Measurements from ENCODE around the gene NPHP4.

Gene NPHP4

GRCh38 chr1:5999711-6000443 is 7.7 kb upstream of the NPHP4 start:
- in situ Hi-C loops (cut with HindIII; ENCODE audit: low pct_ligation_motif_present, low sequenced_read_pairs): no loop called here
- Histone ChIP-seq H3K4me3 (ENCODE audit: low read depth, low read length) (no peak overlapping the region), H3K27me3 (replicated peaks) (peaks cover 16% of the 10 kb centered on the region), H3K36me3 (replicated peaks) (no peaks in the 10 kb centered on the region), H3K27ac (no peak overlapping the region)
- no peak for TF ChIP-seq CTCF (IDR thresholded peaks at IDR 0.05; ENCODE audit: low read depth, low read length, missing control alignments)
- DNase-seq: no peak

DNA sequence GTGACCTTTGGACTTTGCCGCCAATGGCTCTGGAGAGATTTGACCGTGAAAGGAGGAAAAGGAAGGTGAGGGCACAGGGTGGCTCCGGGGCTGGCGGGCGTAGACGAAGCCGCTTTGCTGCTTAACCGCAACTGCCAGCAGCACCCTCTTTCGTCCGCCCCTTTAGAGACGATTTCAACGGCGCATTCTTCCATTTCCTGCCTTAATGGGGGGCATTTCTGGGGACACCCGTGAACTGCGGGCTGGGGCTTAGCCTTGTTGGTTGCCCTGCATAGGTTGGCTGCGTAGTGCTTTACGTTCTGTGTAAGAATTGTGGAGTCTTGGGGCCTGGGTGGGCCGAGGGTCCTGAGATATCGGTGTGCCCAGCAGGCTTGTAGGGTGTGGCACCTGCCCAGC is 6.7 kb upstream of the NPHP4 start:
- Histone ChIP-seq H3K4me3 (ENCODE audit: low read depth, low read length) (no peak overlapping the region), H3K27ac (no peak overlapping the region), H3K36me3 (replicated peaks) (no peaks in the 10 kb centered on the region), H3K27me3 (replicated peaks) (peaks cover 16% of the 10 kb centered on the region)
- no peak for DNase-seq
- no peak for TF ChIP-seq CTCF (IDR thresholded peaks at IDR 0.05; ENCODE audit: low read depth, low read length, missing control alignments)
- in situ Hi-C loops (cut with HindIII; ENCODE audit: low pct_ligation_motif_present, low sequenced_read_pairs): no loop called here

DNA sequence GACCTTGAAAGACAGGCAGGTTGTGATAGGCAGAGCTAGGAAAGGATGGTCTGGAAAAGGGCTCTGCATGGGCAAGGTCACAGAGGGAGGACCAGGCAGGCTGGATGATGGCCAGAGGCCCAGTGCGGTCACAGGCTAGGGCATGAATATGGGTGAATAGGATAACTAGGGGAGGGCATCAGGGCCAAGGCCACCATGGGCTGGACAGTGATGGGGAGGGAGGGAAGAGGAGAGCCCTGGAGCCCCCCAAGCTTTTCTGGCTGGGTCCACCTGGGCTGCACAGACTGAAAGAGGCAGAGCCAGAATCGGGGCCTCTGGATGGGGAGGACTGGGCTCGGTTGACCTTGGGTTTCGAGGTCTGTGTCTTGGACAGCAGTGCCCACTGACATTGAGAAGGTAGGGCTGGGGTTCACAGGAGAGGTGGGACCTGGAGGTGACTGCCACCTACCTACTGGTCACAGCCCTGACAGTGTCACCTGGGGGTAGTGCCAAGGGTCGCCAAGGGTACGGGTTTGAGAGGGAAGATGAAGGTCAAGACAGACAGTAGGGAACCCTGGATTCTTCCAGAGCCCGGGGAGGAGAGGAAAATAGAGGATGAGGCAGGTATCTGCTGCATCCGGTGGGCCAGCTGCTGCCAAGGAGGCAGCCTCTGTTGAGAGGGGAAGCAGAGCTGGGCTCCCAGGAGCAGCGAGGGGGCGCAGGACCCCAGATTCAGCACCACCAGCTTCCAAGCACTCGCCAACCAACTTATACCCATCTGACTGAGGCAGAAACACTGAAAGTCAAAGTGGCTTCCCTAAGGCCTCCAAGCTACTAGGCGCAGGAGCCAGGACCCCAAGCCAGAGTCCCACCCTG is 6.1 kb upstream of the NPHP4 start:
- Histone ChIP-seq H3K27ac (no peak overlapping the region), H3K27me3 (replicated peaks) (peaks cover 15% of the 10 kb centered on the region), H3K36me3 (replicated peaks) (no peaks in the 10 kb centered on the region), H3K4me3 (ENCODE audit: low read depth, low read length) (no peak overlapping the region)
- in situ Hi-C loops (cut with HindIII; ENCODE audit: low pct_ligation_motif_present, low sequenced_read_pairs): no loop called here
- TF ChIP-seq CTCF (IDR thresholded peaks at IDR 0.05; ENCODE audit: low read depth, low read length, missing control alignments): no peak
- DNase-seq: no peak

DNA sequence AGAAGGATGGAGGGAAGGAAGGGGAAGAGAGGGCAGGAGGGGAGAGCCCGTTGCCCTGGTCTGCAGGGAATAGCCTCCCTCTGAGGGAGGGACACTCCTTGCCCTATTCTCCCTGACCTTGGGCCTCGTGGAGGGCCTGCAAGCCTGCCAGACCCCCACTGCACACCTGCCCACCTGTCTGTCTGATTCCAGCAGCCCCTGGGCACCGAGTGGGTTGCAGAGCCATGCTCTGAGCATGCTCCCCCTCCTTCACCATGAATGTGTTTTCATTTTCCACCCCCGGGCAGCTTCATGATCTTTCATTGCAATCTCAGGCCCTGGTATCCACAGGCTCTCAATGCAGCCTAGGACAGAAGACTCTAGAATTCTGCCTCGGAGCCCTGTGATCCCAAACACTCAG is 5.1 kb upstream of the NPHP4 start:
- DNase-seq: no peak
- no peak for TF ChIP-seq CTCF (IDR thresholded peaks at IDR 0.05; ENCODE audit: low read depth, low read length, missing control alignments)
- in situ Hi-C loops (cut with HindIII; ENCODE audit: low pct_ligation_motif_present, low sequenced_read_pairs): no loop called here
- no peaks in the 10 kb centered on the region for H3K36me3 ChIP-seq (replicated peaks)
- no peak overlapping the region for H3K27ac ChIP-seq
- H3K27me3 ChIP-seq (replicated peaks): peaks cover 5% of the 10 kb centered on the region
- H3K4me3 ChIP-seq (ENCODE audit: low read depth, low read length): no peak overlapping the region

DNA sequence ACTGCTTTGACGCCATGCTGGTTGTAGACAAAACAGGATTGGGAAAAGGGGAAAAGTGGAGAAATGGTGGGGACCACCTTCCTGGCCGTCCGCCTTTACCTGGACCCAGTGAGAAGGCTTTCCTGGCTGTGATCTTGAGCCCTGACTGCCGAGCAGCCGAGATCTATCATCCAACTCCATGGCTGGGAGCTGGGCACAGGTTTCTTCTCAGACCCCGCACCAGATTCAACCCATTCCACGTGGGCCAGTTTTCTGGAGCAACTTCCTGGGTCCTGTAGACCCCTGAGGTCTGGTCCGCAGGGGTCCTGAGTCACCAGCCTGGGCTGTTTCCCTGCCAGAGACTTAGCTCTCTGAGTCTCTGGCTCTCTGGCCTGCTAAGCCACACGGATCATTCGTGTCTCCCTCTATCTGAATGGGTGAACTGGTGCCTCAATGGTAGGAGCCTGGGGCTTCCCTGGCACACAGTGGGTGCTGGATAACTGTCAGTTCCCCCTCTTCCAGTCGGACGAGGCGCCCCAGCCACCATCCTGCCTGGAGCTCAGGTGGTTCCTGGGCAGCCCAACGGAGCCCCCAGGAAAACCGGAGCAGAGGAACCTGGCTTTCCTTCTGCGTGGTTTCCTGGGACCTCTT is 4.5 kb upstream of the NPHP4 start:
- Histone ChIP-seq H3K36me3 (replicated peaks) (no peaks in the 10 kb centered on the region), H3K27ac (no peak overlapping the region), H3K4me3 (ENCODE audit: low read depth, low read length) (no peak overlapping the region), H3K27me3 (replicated peaks) (no peaks in the 10 kb centered on the region)
- in situ Hi-C loops (cut with HindIII; ENCODE audit: low pct_ligation_motif_present, low sequenced_read_pairs): no loop called here
- DNase-seq: no peak
- TF ChIP-seq CTCF (IDR thresholded peaks at IDR 0.05; ENCODE audit: low read depth, low read length, missing control alignments): no peak

Measured in brain microvascular endothelial cell (primary cell).